ENCODE measurements around the gene COX6B2.

DNA sequence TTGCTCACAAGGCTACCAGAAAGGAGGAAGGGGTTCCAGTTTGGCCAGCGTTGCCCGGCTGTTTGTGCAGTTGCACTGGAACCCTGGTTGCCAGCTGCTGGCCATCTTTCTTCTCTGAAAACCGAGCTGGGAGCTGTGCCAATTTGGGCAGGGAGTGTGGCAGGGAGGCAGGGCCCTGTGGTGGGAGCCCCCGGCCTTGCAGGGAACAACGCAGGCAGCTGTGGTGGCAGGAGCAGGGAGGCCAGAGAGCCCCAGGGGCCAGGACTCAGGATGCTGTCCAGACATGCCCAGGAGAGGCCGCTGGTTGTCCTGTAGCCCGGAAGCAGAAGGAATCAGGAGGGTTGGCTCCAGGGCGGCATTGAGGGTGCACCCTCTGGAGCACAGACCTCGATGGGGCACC is 10.1 kb downstream of the COX6B2 start:
- TF ChIP-seq CTCF (CRISPR knock-in tag; IDR thresholded peaks at IDR 0.05) (no peak), ZMYM4 (CRISPR knock-in tag; IDR thresholded peaks at IDR 0.05) (no peak), ZBTB44 (CRISPR knock-in tag; IDR thresholded peaks at IDR 0.05) (no peak), HNRNPH1 (optimal IDR thresholded peaks at IDR 0.05; ENCODE audit: low read depth, low read length) (no peak), IRF9 (CRISPR knock-in tag; IDR thresholded peaks at IDR 0.05; ENCODE audit: borderline replicate concordance) (no peak), CC2D1A (CRISPR knock-in tag; IDR thresholded peaks at IDR 0.05) (no peak), ZNF749 (CRISPR knock-in tag; IDR thresholded peaks at IDR 0.05; ENCODE audit: borderline replicate concordance) (no peak), RBM22 (optimal IDR thresholded peaks at IDR 0.05; ENCODE audit: low read length) (no peak), POLR2A (IDR thresholded peaks at IDR 0.05; ENCODE audit: insufficient read depth in 1 of 2, low read depth in 2 of 2, low read length in 2 of 2) (no peak), HIC2 (CRISPR knock-in tag; IDR thresholded peaks at IDR 0.05; ENCODE audit: low read depth) (no peak)
- TF ChIP-seq, protein P1, sequence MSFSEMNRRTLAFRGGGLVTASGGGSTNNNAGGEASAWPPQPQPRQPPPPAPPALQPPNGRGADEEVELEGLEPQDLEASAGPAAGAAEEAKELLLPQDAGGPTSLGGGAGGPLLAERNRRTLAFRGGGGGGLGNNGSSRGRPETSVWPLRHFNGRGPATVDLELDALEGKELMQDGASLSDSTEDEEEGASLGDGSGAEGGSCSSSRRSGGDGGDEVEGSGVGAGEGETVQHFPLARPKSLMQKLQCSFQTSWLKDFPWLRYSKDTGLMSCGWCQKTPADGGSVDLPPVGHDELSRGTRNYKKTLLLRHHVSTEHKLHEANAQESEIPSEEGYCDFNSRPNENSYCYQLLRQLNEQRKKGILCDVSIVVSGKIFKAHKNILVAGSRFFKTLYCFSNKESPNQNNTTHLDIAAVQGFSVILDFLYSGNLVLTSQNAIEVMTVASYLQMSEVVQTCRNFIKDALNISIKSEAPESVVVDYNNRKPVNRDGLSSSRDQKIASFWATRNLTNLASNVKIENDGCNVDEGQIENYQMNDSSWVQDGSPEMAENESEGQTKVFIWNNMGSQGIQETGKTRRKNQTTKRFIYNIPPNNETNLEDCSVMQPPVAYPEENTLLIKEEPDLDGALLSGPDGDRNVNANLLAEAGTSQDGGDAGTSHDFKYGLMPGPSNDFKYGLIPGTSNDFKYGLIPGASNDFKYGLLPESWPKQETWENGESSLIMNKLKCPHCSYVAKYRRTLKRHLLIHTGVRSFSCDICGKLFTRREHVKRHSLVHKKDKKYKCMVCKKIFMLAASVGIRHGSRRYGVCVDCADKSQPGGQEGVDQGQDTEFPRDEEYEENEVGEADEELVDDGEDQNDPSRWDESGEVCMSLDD (CRISPR knock-in tag; IDR thresholded peaks at IDR 0.05; ENCODE audit: borderline replicate concordance) = no peak

Measured in HepG2 (cell line).